H9 (cell line): ENCODE measurements around the gene IFT80. TPM values are rescaled to one million over a fixed set of nuclear protein-coding genes. Genes with fewer than 3 reads are reported as not detected.

Experiments used
- DNase-seq: peaks from one replicate; pipeline ENCODE4 v3.0.0-alpha.2; 2017
- H2AFZ ChIP-seq: one replicate; pipeline ENCODE4 v1.6.1; 2013; ENCODE audit warnings: mild to moderate bottlenecking, low read length, control low read depth, moderate library complexity
- H2AK5ac ChIP-seq: 2 replicates; pipeline ENCODE4 v1.6.1; 2013; ENCODE audit warnings: low read length, control low read depth, mixed read lengths; ENCODE audit not compliant: insufficient read length
- H2BK120ac ChIP-seq: one replicate; pipeline ENCODE4 v1.6.1; 2013; ENCODE audit warnings: low read depth, mild to moderate bottlenecking, low read length, control low read depth, inconsistent platforms; ENCODE audit not compliant: poor library complexity, severe bottlenecking
- H2BK12ac ChIP-seq: 2 replicates; pipeline ENCODE4 v1.6.1; 2013; ENCODE audit warnings: low read length, control low read depth, mixed read lengths, low read depth; ENCODE audit not compliant: insufficient read length
- H2BK15ac ChIP-seq: 2 replicates; pipeline ENCODE4 v1.6.1; 2013; ENCODE audit warnings: low read depth, low read length, control low read depth
- H2BK20ac ChIP-seq: one replicate; pipeline ENCODE4 v1.6.1; 2013; ENCODE audit warnings: low read depth, mild to moderate bottlenecking, low read length, control low read depth, inconsistent platforms; ENCODE audit not compliant: poor library complexity, severe bottlenecking
- H2BK5ac ChIP-seq: 2 replicates; pipeline ENCODE4 v1.6.1; 2013; ENCODE audit warnings: low read length, control low read depth, mixed read lengths; ENCODE audit not compliant: insufficient read length
- H3K14ac ChIP-seq: 2 replicates; pipeline ENCODE4 v1.6.1; 2013; ENCODE audit warnings: low read length, control low read depth; ENCODE audit not compliant: insufficient read depth
- H3K18ac ChIP-seq: 2 replicates; pipeline ENCODE4 v1.6.1; 2013; ENCODE audit warnings: low read depth, mild to moderate bottlenecking, mixed read lengths, low read length, control low read depth; ENCODE audit not compliant: insufficient read length
- H3K23ac ChIP-seq: 2 replicates; pipeline ENCODE4 v1.6.1; 2013; ENCODE audit warnings: low read length, control low read depth, mixed read lengths, low read depth; ENCODE audit not compliant: insufficient read length
- H3K23me2 ChIP-seq: 2 replicates; pipeline ENCODE4 v1.6.1; 2013; ENCODE audit warnings: low read depth, mild to moderate bottlenecking, mixed read lengths, low read length, control low read depth; ENCODE audit not compliant: insufficient read length, poor library complexity, severe bottlenecking
- H3K27ac ChIP-seq: 2 replicates; pipeline ENCODE4 v1.5.1; 2013; ENCODE audit warnings: low read length, control low read depth, mixed read lengths, low read depth; ENCODE audit not compliant: insufficient read length
- H3K27me3 ChIP-seq: 2 replicates; pipeline ENCODE4 v1.6.1; 2013; ENCODE audit warnings: low read length, control low read depth, inconsistent platforms; ENCODE audit not compliant: insufficient read depth
- H3K4ac ChIP-seq: 2 replicates; pipeline ENCODE4 v1.6.1; 2013; ENCODE audit warnings: low read depth, mild to moderate bottlenecking, control low read depth, inconsistent platforms, low read length, moderate library complexity
- H3K4me1 ChIP-seq: 2 replicates; pipeline ENCODE4 v1.6.1; 2013; ENCODE audit warnings: low read length, control low read depth, inconsistent platforms; ENCODE audit not compliant: insufficient read depth
- H3K4me2 ChIP-seq: 2 replicates; pipeline ENCODE4 v1.6.1; 2013; ENCODE audit warnings: low read length, control low read depth, mixed read lengths; ENCODE audit not compliant: insufficient read length, insufficient read depth
- H3K56ac ChIP-seq: 2 replicates; pipeline ENCODE4 v1.6.1; 2013; ENCODE audit warnings: low read depth, mild to moderate bottlenecking, mixed read lengths, low read length, control low read depth; ENCODE audit not compliant: insufficient read length
- H3K79me1 ChIP-seq: 2 replicates; pipeline ENCODE4 v1.6.1; 2013; ENCODE audit warnings: low read depth, mild to moderate bottlenecking, moderate library complexity, low read length, control low read depth, inconsistent platforms; ENCODE audit not compliant: insufficient read depth, poor library complexity, severe bottlenecking
- H3K79me2 ChIP-seq: 2 replicates; pipeline ENCODE4 v1.6.1; 2013; ENCODE audit warnings: low read length, control low read depth, inconsistent platforms; ENCODE audit not compliant: insufficient read depth
- H3K9ac ChIP-seq: 2 replicates; pipeline ENCODE4 v1.6.1; 2013; ENCODE audit warnings: low read length, control low read depth, mixed read lengths; ENCODE audit not compliant: insufficient read length; ENCODE audit errors: extremely low read depth
- H3K9me3 ChIP-seq: one replicate; pipeline ENCODE4 v1.6.1; 2013; ENCODE audit warnings: low read depth, low read length, inconsistent platforms; ENCODE audit not compliant: control insufficient read depth
- H3T11ph ChIP-seq: one replicate; pipeline ENCODE4 v1.6.1; 2013; ENCODE audit warnings: mild to moderate bottlenecking, low read length, control low read depth, inconsistent platforms
- H4K20me1 ChIP-seq: one replicate; pipeline ENCODE4 v1.6.1; 2013; ENCODE audit not compliant: control insufficient read depth, insufficient read length, insufficient read depth
- H4K5ac ChIP-seq: 2 replicates; pipeline ENCODE4 v1.6.1; 2013; ENCODE audit warnings: low read depth, mild to moderate bottlenecking, mixed read lengths, low read length, control low read depth; ENCODE audit not compliant: insufficient read length
- H4K8ac ChIP-seq: replicated peaks from 2 replicates; pipeline ENCODE4 v1.6.1; 2013; ENCODE audit warnings: low read length, control low read depth, mixed read lengths, low read depth; ENCODE audit not compliant: insufficient read length
- H4K91ac ChIP-seq: 2 replicates; pipeline ENCODE4 v1.6.1; 2013; ENCODE audit warnings: low read depth, mild to moderate bottlenecking, moderate library complexity, mixed read lengths, low read length, control low read depth; ENCODE audit not compliant: insufficient read length
- H3K27ac Mint-ChIP-seq, 3 experiments: 2 replicates in 2 of 3; 3 replicates in 1 of 3; pipeline ENCODE4 v1.8.0; 2020 to 2021; ENCODE audit warnings: mixed read lengths in 3 of 3, mild to moderate bottlenecking in 1 of 3, moderate library complexity in 1 of 3
- H3K27me3 Mint-ChIP-seq: 2 replicates; pipeline ENCODE4 v1.8.0; 2021; ENCODE audit warnings: low read depth, mild to moderate bottlenecking, moderate library complexity, mixed read lengths
- H3K36me3 Mint-ChIP-seq, 3 experiments: 2 replicates in 2 of 3; 3 replicates in 1 of 3; pipeline ENCODE4 v1.8.0; 2020 to 2021; ENCODE audit warnings: low read depth in 3 of 3, mixed read lengths in 3 of 3; ENCODE audit not compliant: insufficient read depth in 1 of 3
- H3K4me1 Mint-ChIP-seq, 2 experiments: 2 replicates each; pipeline ENCODE4 v1.8.0; 2020; ENCODE audit warnings: mixed read lengths in 2 of 2
- H3K4me3 Mint-ChIP-seq, 2 experiments: 2 replicates in 1 of 2; 3 replicates in 1 of 2; pipeline ENCODE4 v1.8.0; 2020 to 2021; ENCODE audit warnings: mild to moderate bottlenecking in 2 of 2, mixed read lengths in 2 of 2, moderate library complexity in 1 of 2
- H3K9me3 Mint-ChIP-seq, 2 experiments: 2 replicates in 1 of 2; 3 replicates in 1 of 2; pipeline ENCODE4 v1.8.0; 2020; ENCODE audit warnings: mild to moderate bottlenecking in 2 of 2, mixed read lengths in 2 of 2, moderate library complexity in 1 of 2
- CTCF ChIP-seq: fragments of 200-600 bp; sonication (generic); conservative IDR thresholded peaks from 3 replicates; pipeline ENCODE4 v1.8.0; 2021; ENCODE audit warnings: antibody characterized with exemption, mild to moderate bottlenecking
- total RNA-seq: library from RNA; stranded (reverse); gene quantifications from 2 replicates; pipeline ENCODE4 v1.2.1, GENCODE V29; 2021

IFT80 gene
- total RNA-seq, 1 experiment from 2014 or later = 29.0 TPM

GRCh38 chr3:160302806-160303205 lies 96.2 kb downstream of the IFT80 start:
- Histone ChIP-seq H3K9ac (no peak overlapping the region), H3K14ac (no peak overlapping the region), H2BK15ac (no peak overlapping the region), H4K8ac (no peak overlapping the region), H4K5ac (no peak overlapping the region), H2BK12ac (no peak overlapping the region), H2BK120ac (no peak overlapping the region), H3K9me3 (no peaks in the 10 kb centered on the region), H3K79me1 (no peaks in the 10 kb centered on the region), H3K23ac (no peak overlapping the region), H3K56ac (no peak overlapping the region), H3K4me1 (no peaks in the 10 kb centered on the region), H3K18ac (no peak overlapping the region), H2AK5ac (no peak overlapping the region), H4K20me1 (no peaks in the 10 kb centered on the region), H2BK20ac (no peak overlapping the region), H2AFZ (no peak overlapping the region), H3K4ac (no peak overlapping the region), H3T11ph (no peak overlapping the region), H3K79me2 (no peaks in the 10 kb centered on the region), H3K27ac (no peak overlapping the region), H3K27me3 (no peaks in the 10 kb centered on the region), H4K91ac (no peak overlapping the region), H3K23me2 (no peaks in the 10 kb centered on the region), H3K4me2 (no peak overlapping the region), H2BK5ac (no peak overlapping the region)
- DNase-seq = no peak
- Mint-ChIP-seq H3K4me3 (no peak overlapping the region), H3K36me3 (no peaks in the 10 kb centered on the region; a peak in 1 of 7 replicates), H3K4me1 (peaks cover 0 to 4% of the 10 kb centered on the region in 2 experiments; a peak in 2 of 4 replicates), H3K27me3 (no peaks in the 10 kb centered on the region), H3K27ac (no peak overlapping the region), H3K9me3 (no peaks in the 10 kb centered on the region)
- no peak for TF ChIP-seq CTCF
